SK-N-MC (cell line): ENCODE data around the gene ZFAND3.

Experiments
- EZH2 ChIP-seq: fragments of 200-600 bp; sonication (generic); IDR thresholded peaks from one replicate; pipeline ENCODE4 v1.6.1; 2017; ENCODE audit warnings: antibody characterized with exemption
- FOXP2 ChIP-seq: optimal IDR thresholded peaks from 2 replicates; pipeline ENCODE3; 2011; ENCODE audit warnings: mild to moderate bottlenecking, moderate library complexity; ENCODE audit not compliant: insufficient read depth; ENCODE audit errors: extremely low read length, control extremely low read depth
- POLR2AphosphoS5 ChIP-seq: IDR thresholded peaks from 2 replicates; pipeline ENCODE4 v1.6.1; 2012; ENCODE audit warnings: mild to moderate bottlenecking, low read depth, low read length, borderline replicate concordance

- no peak; the same call in 1 of the 2 replicates for TF ChIP-seq POLR2AphosphoS5
- TF ChIP-seq EZH2, result no peak
- no peak for TF ChIP-seq FOXP2
Observed at GRCh38 chr6:37990762-37991525, 171.4 kb downstream of the ZFAND3 start.
